ENCODE data around the gene RUFY3. TPM values are rescaled to one million over a fixed set of nuclear protein-coding genes. Genes with fewer than 3 reads are reported as not detected.

The RUFY3 gene
- total RNA-seq, 1 experiment from 2014 or later, result 32.9 TPM

DNA sequence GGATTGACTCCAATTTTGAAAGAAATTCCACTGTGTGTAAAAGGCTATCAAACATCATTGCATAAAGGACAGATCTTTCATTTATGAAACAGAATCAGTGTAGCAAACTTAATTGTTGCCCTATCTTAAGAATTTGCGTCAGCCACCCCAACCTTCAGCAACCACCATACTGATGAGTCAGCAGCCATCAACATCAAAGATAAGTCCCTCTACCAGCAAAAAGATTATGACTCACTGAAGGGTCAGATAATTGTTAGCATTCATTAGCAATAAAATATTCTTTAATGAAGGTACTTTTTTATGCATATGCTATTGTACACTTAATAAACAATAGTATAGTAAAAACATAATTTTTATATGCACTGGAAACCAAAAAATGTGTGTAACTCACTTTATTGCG is 133.7 kb downstream of the RUFY3 start:
- Histone ChIP-seq H3K4me3 (replicated peaks in 1 of 2; ENCODE audit: low read depth in 1 of 2, low read length in 2 of 2) (no peak overlapping the region), H3K4me1 (ENCODE audit: control insufficient read depth in 1 of 2, insufficient read depth in 2 of 2, low read length in 2 of 2) (no peaks in the 10 kb centered on the region), H3K36me3 (ENCODE audit: control insufficient read depth in 1 of 2, insufficient read depth in 2 of 2, low read length in 2 of 2) (no peaks in the 10 kb centered on the region), H3K9me2 (ENCODE audit: insufficient read depth) (no peaks in the 10 kb centered on the region), H3K27ac (ENCODE audit: low read depth, low read length) (no peak overlapping the region), H3K4me2 (ENCODE audit: low read length) (no peak overlapping the region), H3K9me3 (ENCODE audit: control insufficient read depth in 1 of 2, insufficient read depth in 1 of 2, low read depth in 1 of 2, low read length in 2 of 2) (no peaks in the 10 kb centered on the region), H3K27me3 (ENCODE audit: insufficient read depth, low read length) (no peaks in the 10 kb centered on the region), H4K20me1 (ENCODE audit: insufficient read depth) (no peaks in the 10 kb centered on the region), H2AFZ (ENCODE audit: low read depth, low read length, poor library complexity, severe bottlenecking) (no peak overlapping the region), H3K79me2 (ENCODE audit: insufficient read depth, low read length) (no peaks in the 10 kb centered on the region), H3K9ac (ENCODE audit: low read length) (no peak overlapping the region)
- TF ChIP-seq ELF1 (IDR thresholded peaks at IDR 0.05; ENCODE audit: borderline replicate concordance, low read depth), result no peak
- TF ChIP-seq, protein P1, sequence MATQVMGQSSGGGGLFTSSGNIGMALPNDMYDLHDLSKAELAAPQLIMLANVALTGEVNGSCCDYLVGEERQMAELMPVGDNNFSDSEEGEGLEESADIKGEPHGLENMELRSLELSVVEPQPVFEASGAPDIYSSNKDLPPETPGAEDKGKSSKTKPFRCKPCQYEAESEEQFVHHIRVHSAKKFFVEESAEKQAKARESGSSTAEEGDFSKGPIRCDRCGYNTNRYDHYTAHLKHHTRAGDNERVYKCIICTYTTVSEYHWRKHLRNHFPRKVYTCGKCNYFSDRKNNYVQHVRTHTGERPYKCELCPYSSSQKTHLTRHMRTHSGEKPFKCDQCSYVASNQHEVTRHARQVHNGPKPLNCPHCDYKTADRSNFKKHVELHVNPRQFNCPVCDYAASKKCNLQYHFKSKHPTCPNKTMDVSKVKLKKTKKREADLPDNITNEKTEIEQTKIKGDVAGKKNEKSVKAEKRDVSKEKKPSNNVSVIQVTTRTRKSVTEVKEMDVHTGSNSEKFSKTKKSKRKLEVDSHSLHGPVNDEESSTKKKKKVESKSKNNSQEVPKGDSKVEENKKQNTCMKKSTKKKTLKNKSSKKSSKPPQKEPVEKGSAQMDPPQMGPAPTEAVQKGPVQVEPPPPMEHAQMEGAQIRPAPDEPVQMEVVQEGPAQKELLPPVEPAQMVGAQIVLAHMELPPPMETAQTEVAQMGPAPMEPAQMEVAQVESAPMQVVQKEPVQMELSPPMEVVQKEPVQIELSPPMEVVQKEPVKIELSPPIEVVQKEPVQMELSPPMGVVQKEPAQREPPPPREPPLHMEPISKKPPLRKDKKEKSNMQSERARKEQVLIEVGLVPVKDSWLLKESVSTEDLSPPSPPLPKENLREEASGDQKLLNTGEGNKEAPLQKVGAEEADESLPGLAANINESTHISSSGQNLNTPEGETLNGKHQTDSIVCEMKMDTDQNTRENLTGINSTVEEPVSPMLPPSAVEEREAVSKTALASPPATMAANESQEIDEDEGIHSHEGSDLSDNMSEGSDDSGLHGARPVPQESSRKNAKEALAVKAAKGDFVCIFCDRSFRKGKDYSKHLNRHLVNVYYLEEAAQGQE (IDR thresholded peaks at IDR 0.05; ENCODE audit: low read depth), result no peak
- TF ChIP-seq SIN3A (IDR thresholded peaks at IDR 0.05; ENCODE audit: low read depth), result no peak
- TF ChIP-seq MAX (IDR thresholded peaks at IDR 0.05), result no peak
- no peak for TF ChIP-seq CBX3 (IDR thresholded peaks at IDR 0.05; ENCODE audit: low read depth)
- no peak for TF ChIP-seq ZFX (IDR thresholded peaks at IDR 0.05)
- TF ChIP-seq POLR2AphosphoS5 (IDR thresholded peaks at IDR 0.05; ENCODE audit: low read depth, low read length), result no peak
- no peak for TF ChIP-seq CEBPB (IDR thresholded peaks at IDR 0.05; ENCODE audit: low read depth)
- no peak for TF ChIP-seq RAD21 (IDR thresholded peaks at IDR 0.05; ENCODE audit: low read depth)
- no TSS peak for BruUV-seq (replicated peaks)
- DNase-seq (ENCODE audit: low read depth, low spot score) (no peak), ATAC-seq (no peak)
- RAD21 ChIA-PET (ENCODE audit: low non-redundant PET in 1 of 2, low total read pairs in 2 of 2, uncharacterized antibody in 2 of 2, unreplicated experiment in 2 of 2), result no interaction called here
- POLR2A ChIA-PET, result no interaction called here
- CTCF ChIA-PET, result no interaction called here
- intact Hi-C loops (cut with micrococcal nuclease), result no loop called here

Other genes with a start within 250 kb of the RUFY3 start
- not detected for gene MUC7, start 249.8 kb upstream of the RUFY3 start, total RNA-seq (2021; ENCODE audit: unreplicated experiment)
- gene AMTN, start 203.4 kb upstream of the RUFY3 start, total RNA-seq (2021; ENCODE audit: unreplicated experiment), result not detected
- gene AMBN, start 129.7 kb upstream of the RUFY3 start, total RNA-seq (2021; ENCODE audit: unreplicated experiment), result not detected
- not detected for gene ENAM, start 93.2 kb upstream of the RUFY3 start, total RNA-seq (2021; ENCODE audit: unreplicated experiment)
- gene JCHAIN, start 55.5 kb upstream of the RUFY3 start, total RNA-seq (2021; ENCODE audit: unreplicated experiment), result 0.79 TPM
- 33.7 TPM for gene UTP3, start 33.4 kb upstream of the RUFY3 start, total RNA-seq (2021; ENCODE audit: unreplicated experiment)
- gene GRSF1, start 117.9 kb downstream of the RUFY3 start, total RNA-seq (2021; ENCODE audit: unreplicated experiment), result 131 TPM
- 33.2 TPM for gene MOB1B, start 180.4 kb downstream of the RUFY3 start, total RNA-seq (2021; ENCODE audit: unreplicated experiment)

Measured in HCT116 (cell line).